DMS114 treated with DMSO at 0.1 percent for 48 hours (cell line): ENCODE data around the gene TMEM82.

Experiments
- DNase-seq: peaks from one replicate; lab custom pipeline; 2025; ENCODE audit not compliant: unreplicated experiment; lab: John Stamatoyannopoulos, UW

The TMEM82 gene

GRCh38 chr1:15777909-15778707, 35.8 kb downstream of the TMEM82 start:
- DNase-seq, result no peak

GRCh38 chr1:15785683-15786082, 43.4 kb downstream of the TMEM82 start:
- no peak for DNase-seq

GRCh38 chr1:15786581-15786980, 44.3 kb downstream of the TMEM82 start:
- DNase-seq, result no peak

DNA sequence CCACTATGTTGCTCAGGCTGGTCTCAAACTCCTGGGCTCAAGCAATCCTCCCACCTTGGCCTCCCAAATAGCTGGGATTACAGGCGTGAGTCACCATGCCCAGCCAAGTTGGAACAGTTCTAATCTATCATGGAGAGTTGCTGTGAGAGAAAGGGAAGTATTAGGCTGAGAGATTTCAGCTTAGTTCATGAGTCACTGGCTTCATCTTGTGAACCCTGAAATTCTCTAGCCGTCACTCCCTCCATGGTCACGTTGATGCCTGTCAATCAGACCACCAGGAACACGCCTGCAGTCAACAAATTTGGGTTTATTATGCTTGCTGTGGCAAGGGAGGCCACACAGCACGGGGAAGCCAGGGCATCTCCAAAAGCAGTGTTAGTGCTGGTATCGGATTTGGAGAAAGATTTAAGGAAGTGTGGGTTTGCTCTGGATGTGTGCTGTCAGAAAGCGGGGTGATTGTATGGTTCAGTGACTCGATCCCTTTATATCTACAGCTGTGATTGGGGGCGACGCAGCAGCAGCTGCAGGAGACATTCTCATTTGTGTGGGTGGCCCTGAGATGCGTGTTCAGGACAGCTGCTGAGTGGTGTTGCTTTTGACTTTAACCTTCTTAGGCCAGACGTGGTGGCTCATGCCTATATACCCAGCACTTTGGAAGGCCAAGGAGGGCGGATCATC, 46.5 kb downstream of the TMEM82 start:
- no peak for DNase-seq

- no peak for DNase-seq
Observed at GRCh38 chr1:15796086-15796462, 53.8 kb downstream of the TMEM82 start.
